Caco-2 (cell line): ENCODE results near the gene PHLPP1. TPM values are rescaled to one million over a fixed set of nuclear protein-coding genes. Genes with fewer than 3 reads are reported as not detected.

ENCODE experiments used
- BruUV-seq: library from RNA; stranded (reverse); fragments of 400-500 nt; replicated peaks from 2 replicates; lab custom pipeline; 2021; lab: Mats Ljungman, UMichigan
- CTCF ChIA-PET: fragments of 300-600 bp; sonication (Branson Sonifier 250); formaldehyde crosslinking; loops from one replicate; lab custom pipeline; 2022; ENCODE audit warnings: antibody characterized with exemption; lab: Charles Lee
- POLR2A ChIA-PET: fragments of 300-600 bp; sonication (Branson Sonifier 250); formaldehyde crosslinking; loops from one replicate; lab custom pipeline; 2022; ENCODE audit warnings: antibody characterized with exemption; lab: Charles Lee
- DNase-seq, 2 experiments: peaks; one replicate each; pipeline versions ENCODE4 v3.0.0 to v3.0.0-alpha.2; 2020 to 2022
- H3K27me3 ChIP-seq: replicated peaks from 2 replicates; pipeline ENCODE4 v1.6.0; 2011; ENCODE audit warnings: low read length; ENCODE audit not compliant: control insufficient read depth, insufficient read depth
- H3K36me3 ChIP-seq: 2 replicates; pipeline ENCODE4 v1.5.1; 2011; ENCODE audit warnings: low read length; ENCODE audit not compliant: control insufficient read depth, insufficient read depth
- H3K4me1 ChIP-seq: fragments of 250-450 bp; sonication (Bioruptor Pico); 2 replicates; pipeline ENCODE4 v1.5.1; 2020; ENCODE audit warnings: mild to moderate bottlenecking
- H3K4me3 ChIP-seq: 2 replicates; pipeline ENCODE4 v1.5.1; 2011; ENCODE audit warnings: low read depth, mild to moderate bottlenecking, control low read depth, low read length
- H3K9me3 ChIP-seq: fragments of 250-450 bp; sonication (Bioruptor Pico); 2 replicates; pipeline ENCODE4 v1.5.1; 2020; ENCODE audit warnings: mild to moderate bottlenecking, moderate library complexity
- H3K27ac Mint-ChIP-seq: one replicate; pipeline ENCODE4 v1.8.0; 2022; ENCODE audit warnings: mixed read lengths; ENCODE audit not compliant: unreplicated experiment
- H3K27me3 Mint-ChIP-seq: one replicate; pipeline ENCODE4 v1.8.0; 2022; ENCODE audit warnings: mixed read lengths; ENCODE audit not compliant: insufficient read depth, unreplicated experiment
- H3K36me3 Mint-ChIP-seq: one replicate; pipeline ENCODE4 v1.8.0; 2022; ENCODE audit warnings: mild to moderate bottlenecking, mixed read lengths; ENCODE audit not compliant: insufficient read depth, unreplicated experiment
- H3K4me1 Mint-ChIP-seq: one replicate; pipeline ENCODE4 v1.8.0; 2022; ENCODE audit warnings: low read depth, mixed read lengths; ENCODE audit not compliant: unreplicated experiment
- H3K4me3 Mint-ChIP-seq: one replicate; pipeline ENCODE4 v1.8.0; 2022; ENCODE audit warnings: mild to moderate bottlenecking, moderate library complexity, mixed read lengths; ENCODE audit not compliant: unreplicated experiment
- H3K9me3 Mint-ChIP-seq: one replicate; pipeline ENCODE4 v1.8.0; 2022; ENCODE audit warnings: mixed read lengths; ENCODE audit not compliant: unreplicated experiment
- CTCF ChIP-seq, 2 experiments: fragments of 200-600 bp in 1 of 2; IDR thresholded peaks; 1 replicate in 1 of 2; 2 replicates in 1 of 2; pipeline versions ENCODE4 v1.5.1 to v1.8.0; 2011 to 2022; ENCODE audit warnings: antibody characterized with exemption in 1 of 2, control low read depth in 1 of 2, inconsistent platforms in 1 of 2, low read depth in 1 of 2, low read length in 1 of 2, mild to moderate bottlenecking in 1 of 2, moderate library complexity in 1 of 2; ENCODE audit not compliant: insufficient read depth in 1 of 2, severe bottlenecking in 1 of 2, unreplicated experiment in 1 of 2
- intact Hi-C: fragments of 100-400 bp; cut with micrococcal nuclease; formaldehyde crosslinking; loops from one replicate; pipeline ENCODE4 v1.10.0; 2022; ENCODE audit not compliant: unreplicated experiment
- total RNA-seq: library from RNA; stranded (reverse); gene quantifications from 2 replicates; pipeline ENCODE4 v1.2.3, GENCODE V29; 2022

Gene PHLPP1
- total RNA-seq, 1 experiment from 2014 or later, result 20.1 TPM

GRCh38 chr18:62885804-62886203, 170.5 kb downstream of the PHLPP1 start:
- ChIA-PET CTCF (interaction anchor here (0.6 kb wide), 1 partner anchor 64 kb away, joined by 6 read pairs; no protein-coding TSS in a partner anchor), POLR2A (no interaction called here)
- peaks cover 28% of the 10 kb centered on the region for H3K4me1 ChIP-seq
- H3K36me3 Mint-ChIP-seq, result peaks cover 16% of the 10 kb centered on the region
- intact Hi-C loops, result loop anchor here (5.0 to 10.0 kb wide), 2 partner anchors 74 to 171 kb away; partner anchors contain the start of gene PHLPP1
- H3K27me3 Mint-ChIP-seq, result no peaks in the 10 kb centered on the region
- no peaks in the 10 kb centered on the region for H3K27me3 ChIP-seq
- no peak for TF ChIP-seq CTCF (IDR thresholded peaks at IDR 0.05; ENCODE audit: insufficient read depth in 1 of 2, low read depth in 1 of 2, low read length in 1 of 2, severe bottlenecking in 1 of 2, unreplicated experiment in 1 of 2)
- no TSS peak for BruUV-seq
- no peak overlapping the region for H3K4me3 ChIP-seq
- H3K4me3 Mint-ChIP-seq, result no peak overlapping the region
- H3K9me3 ChIP-seq, result no peaks in the 10 kb centered on the region
- no peak for DNase-seq
- peaks cover 22% of the 10 kb centered on the region for H3K4me1 Mint-ChIP-seq
- H3K27ac Mint-ChIP-seq, result no peak overlapping the region
- no peaks in the 10 kb centered on the region for H3K36me3 ChIP-seq
- no peaks in the 10 kb centered on the region for H3K9me3 Mint-ChIP-seq

GRCh38 chr18:62894681-62895390, 179.5 kb downstream of the PHLPP1 start:
- Mint-ChIP-seq H3K4me3 (no peak overlapping the region), H3K27ac (no peak overlapping the region), H3K27me3 (no peaks in the 10 kb centered on the region), H3K4me1 (peaks cover 25% of the 10 kb centered on the region), H3K36me3 (peaks cover 34% of the 10 kb centered on the region), H3K9me3 (no peaks in the 10 kb centered on the region)
- Histone ChIP-seq H3K4me3 (no peak overlapping the region), H3K27me3 (no peaks in the 10 kb centered on the region), H3K9me3 (no peaks in the 10 kb centered on the region), H3K4me1 (peaks cover 10% of the 10 kb centered on the region; the same call in 1 of the 2 replicates), H3K36me3 (no peaks in the 10 kb centered on the region; the same call in 1 of the 2 replicates)
- TF ChIP-seq CTCF (IDR thresholded peaks at IDR 0.05; ENCODE audit: insufficient read depth in 1 of 2, low read depth in 1 of 2, low read length in 1 of 2, severe bottlenecking in 1 of 2, unreplicated experiment in 1 of 2), result no peak
- DNase-seq, result no peak
- no TSS peak for BruUV-seq
- intact Hi-C loops, result no loop called here
- ChIA-PET POLR2A (no interaction called here), CTCF (no interaction called here)

GRCh38 chr18:62897153-62897552, 181.8 kb downstream of the PHLPP1 start:
- Mint-ChIP-seq H3K27me3 (no peaks in the 10 kb centered on the region), H3K4me1 (peaks cover 19% of the 10 kb centered on the region), H3K4me3 (no peak overlapping the region), H3K9me3 (no peaks in the 10 kb centered on the region), H3K27ac (no peak overlapping the region), H3K36me3 (peaks cover 37% of the 10 kb centered on the region)
- H3K4me1 ChIP-seq, result 0 out of 2 replicates have a peak, but pooled peaks cover 4% of the 10 kb centered on the region
- DNase-seq, result no peak
- CTCF ChIA-PET, result no interaction called here
- no peaks in the 10 kb centered on the region for H3K9me3 ChIP-seq
- intact Hi-C loops, result no loop called here
- no peak overlapping the region for H3K4me3 ChIP-seq
- no peak for TF ChIP-seq CTCF (IDR thresholded peaks at IDR 0.05; ENCODE audit: insufficient read depth in 1 of 2, low read depth in 1 of 2, low read length in 1 of 2, severe bottlenecking in 1 of 2, unreplicated experiment in 1 of 2)
- no TSS peak for BruUV-seq
- POLR2A ChIA-PET, result no interaction called here
- H3K36me3 ChIP-seq, result no peaks in the 10 kb centered on the region; the same call in 1 of the 2 replicates
- H3K27me3 ChIP-seq, result no peaks in the 10 kb centered on the region
